NCI-H345 treated with DMSO at 0.1 percent for 48 hours (cell line): ENCODE results near the gene TRAF5.

Experiments used
- DNase-seq: peaks from one replicate; lab custom pipeline; 2025; ENCODE audit not compliant: unreplicated experiment; lab: John Stamatoyannopoulos, UW

Gene TRAF5

DNA sequence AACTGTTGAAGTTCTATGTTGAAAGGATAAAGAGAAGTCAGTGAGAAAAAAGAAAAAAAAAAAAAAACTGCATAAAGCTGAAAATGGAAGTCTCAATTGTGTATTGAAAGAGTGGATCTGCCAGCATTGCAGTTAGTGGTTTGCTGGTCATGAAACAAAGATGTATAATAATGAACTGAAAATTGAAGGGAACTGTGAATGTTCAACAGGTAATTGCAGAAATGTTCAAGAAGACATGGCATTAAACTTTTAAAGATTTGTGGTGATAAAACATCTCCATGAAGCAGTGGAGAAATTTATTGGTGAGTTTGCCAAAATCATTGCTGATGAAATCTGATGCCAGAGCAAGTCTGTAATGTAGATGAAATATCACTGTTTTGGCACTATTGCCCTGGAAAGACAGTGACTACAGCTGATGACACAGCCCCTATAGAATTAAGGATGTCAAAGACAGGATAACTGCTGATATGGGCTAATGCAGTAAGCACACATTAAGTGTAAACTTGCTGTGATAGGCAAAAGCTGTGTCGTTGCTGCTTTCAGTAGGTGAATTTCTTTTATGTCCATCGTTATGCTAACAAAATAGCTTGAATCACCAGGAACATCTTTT, 94.3 kb downstream of the TRAF5 start:
- no peak for DNase-seq

DNA sequence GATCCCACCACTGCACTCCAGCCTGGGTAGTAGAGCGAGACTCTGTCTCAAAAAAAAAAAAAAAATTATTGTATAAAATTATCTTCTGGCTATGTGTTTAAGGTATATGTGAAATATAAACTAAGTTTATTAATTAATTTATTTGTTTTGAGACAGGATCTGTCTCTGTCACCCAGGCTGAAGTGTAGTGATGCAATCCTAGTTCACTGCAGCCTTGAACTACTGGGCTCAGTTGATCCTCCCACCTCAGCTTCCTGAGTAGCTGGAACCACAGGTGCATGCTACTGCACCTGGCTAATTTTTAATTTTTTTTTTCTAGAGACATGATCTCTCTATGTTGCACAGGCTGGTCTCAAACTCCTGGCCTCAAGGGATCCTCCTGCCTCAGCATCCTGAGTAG, 97.4 kb downstream of the TRAF5 start:
- DNase-seq = no peak
